IMR-90 (cell line): ENCODE results near the gene SLC15A3. TPM values are rescaled to one million over a fixed set of nuclear protein-coding genes. Genes with fewer than 3 reads are reported as not detected.

Experiments
- ATAC-seq: fragments of 200-7000 bp; cut with Tn5 transposase; 2 replicates; pipeline ENCODE4 v1.9.1; 2020; ENCODE audit warnings: low read depth, mild to moderate bottlenecking, moderate library complexity
- BruUV-seq: library from RNA; stranded (reverse); fragments of 400-500 nt; replicated peaks from 2 replicates; lab custom pipeline; 2021; lab: Mats Ljungman, UMichigan
- CTCF ChIA-PET: fragments of 300-600 bp; formaldehyde crosslinking; extraction: SDS; loops from one replicate; lab custom pipeline; 2021; ENCODE audit warnings: antibody characterized with exemption; lab: Yijun Ruan, JAX
- POLR2A ChIA-PET: fragments of 300-600 bp; sonication (Branson Sonifier 250); formaldehyde crosslinking; loops from one replicate; lab custom pipeline; 2022; ENCODE audit warnings: antibody characterized with exemption; ENCODE audit not compliant: unreplicated experiment; lab: Charles Lee
- DNase-seq: peaks from one replicate; pipeline ENCODE4 v3.0.0; 2013
- H2AFZ ChIP-seq: replicated peaks from 2 replicates; pipeline ENCODE3; 2013; ENCODE audit warnings: low read length, mild to moderate bottlenecking; ENCODE audit not compliant: poor library complexity
- H2AK5ac ChIP-seq: 2 replicates; pipeline ENCODE4 v1.6.1; 2013; ENCODE audit warnings: low read depth, low read length, inconsistent platforms
- H2AK9ac ChIP-seq: replicated peaks from 2 replicates; pipeline ENCODE3; 2013; ENCODE audit warnings: mild to moderate bottlenecking, low read depth, low read length, moderate library complexity; ENCODE audit not compliant: poor library complexity
- H2BK120ac ChIP-seq: 2 replicates; pipeline ENCODE4 v1.6.1; 2013; ENCODE audit warnings: low read depth, low read length, inconsistent platforms
- H2BK15ac ChIP-seq: 3 replicates; pipeline ENCODE4 v1.6.1; 2013; ENCODE audit warnings: low read depth, low read length, inconsistent platforms
- H2BK20ac ChIP-seq: 2 replicates; pipeline ENCODE4 v1.6.1; 2013; ENCODE audit warnings: low read depth, mild to moderate bottlenecking, inconsistent platforms, low read length, moderate library complexity
- H2BK5ac ChIP-seq: 2 replicates; pipeline ENCODE4 v1.6.1; 2013; ENCODE audit warnings: mild to moderate bottlenecking, low read depth, low read length, inconsistent platforms; ENCODE audit not compliant: poor library complexity, severe bottlenecking
- H3K14ac ChIP-seq: replicated peaks from 2 replicates; pipeline ENCODE4 v1.6.1; 2013; ENCODE audit warnings: low read depth, low read length, inconsistent platforms
- H3K18ac ChIP-seq: 2 replicates; pipeline ENCODE4 v1.6.1; 2013; ENCODE audit warnings: low read depth, low read length, control low read depth
- H3K23ac ChIP-seq: 2 replicates; pipeline ENCODE4 v1.6.1; 2013; ENCODE audit warnings: low read depth, low read length, inconsistent platforms
- H3K27ac ChIP-seq: 2 replicates; pipeline ENCODE4 v1.5.1; 2013; ENCODE audit warnings: mild to moderate bottlenecking, control low read depth, low read length; ENCODE audit not compliant: insufficient read depth
- H3K27me3 ChIP-seq: 2 replicates; pipeline ENCODE4 v1.6.1; 2013; ENCODE audit warnings: low read length; ENCODE audit not compliant: control insufficient read depth, insufficient read depth
- H3K36me3 ChIP-seq: 2 replicates; pipeline ENCODE4 v1.6.1; 2013; ENCODE audit warnings: low read length, mixed read lengths; ENCODE audit not compliant: control insufficient read depth, insufficient read depth
- H3K4ac ChIP-seq: 2 replicates; pipeline ENCODE4 v1.6.1; 2013; ENCODE audit warnings: low read depth, low read length, inconsistent platforms
- H3K4me1 ChIP-seq: 2 replicates; pipeline ENCODE4 v1.6.1; 2013; ENCODE audit warnings: low read length, mixed read lengths; ENCODE audit not compliant: control insufficient read depth, insufficient read depth
- H3K4me2 ChIP-seq: 2 replicates; pipeline ENCODE4 v1.6.1; 2013; ENCODE audit warnings: low read depth, mild to moderate bottlenecking, control low read depth, low read length, moderate library complexity
- H3K4me3 ChIP-seq: 2 replicates; pipeline ENCODE4 v1.5.1; 2013; ENCODE audit warnings: low read depth, mild to moderate bottlenecking, control low read depth, low read length, moderate library complexity; ENCODE audit not compliant: insufficient read depth
- H3K56ac ChIP-seq: 2 replicates; pipeline ENCODE4 v1.6.1; 2013; ENCODE audit warnings: low read length, inconsistent platforms; ENCODE audit not compliant: insufficient read depth; ENCODE audit errors: extremely low read depth
- H3K79me1 ChIP-seq, 2 experiments: 2 replicates each; pipeline ENCODE4 v1.6.1; 2013; ENCODE audit warnings: low read length in 2 of 2, inconsistent platforms in 1 of 2, low read depth in 1 of 2
- H3K9ac ChIP-seq: 2 replicates; pipeline ENCODE4 v1.6.1; 2013; ENCODE audit warnings: low read depth, low read length, control low read depth
- H3K9me1 ChIP-seq: 2 replicates; pipeline ENCODE4 v1.6.1; 2013; ENCODE audit warnings: low read length, inconsistent platforms; ENCODE audit not compliant: insufficient read depth
- H3K9me3 ChIP-seq: 2 replicates; pipeline ENCODE4 v1.6.1; 2013; ENCODE audit warnings: low read length; ENCODE audit not compliant: control insufficient read depth, insufficient read depth
- H4K20me1 ChIP-seq: 2 replicates; pipeline ENCODE4 v1.6.1; 2013; ENCODE audit warnings: low read length, inconsistent platforms; ENCODE audit not compliant: insufficient read depth
- H4K5ac ChIP-seq: 2 replicates; pipeline ENCODE4 v1.6.1; 2013; ENCODE audit warnings: mild to moderate bottlenecking, low read depth, low read length, control low read depth
- H4K8ac ChIP-seq, 2 experiments: 2 replicates each; pipeline ENCODE4 v1.6.1; 2013; ENCODE audit warnings: low read depth in 2 of 2, low read length in 2 of 2, control low read depth in 1 of 2, inconsistent platforms in 1 of 2
- H4K91ac ChIP-seq: 2 replicates; pipeline ENCODE4 v1.6.1; 2013; ENCODE audit warnings: low read depth, low read length, inconsistent platforms; ENCODE audit not compliant: insufficient read depth
- CEBPB ChIP-seq: IDR thresholded peaks from 2 replicates; pipeline ENCODE4 v1.6.1; 2012; ENCODE audit warnings: low read depth, low read length, improper control_type of control experiment
- CHD1 ChIP-seq: IDR thresholded peaks from 2 replicates; pipeline ENCODE4 v1.6.1; 2012; ENCODE audit warnings: low read depth, low read length, improper control_type of control experiment
- MAFK ChIP-seq: IDR thresholded peaks from 2 replicates; pipeline ENCODE4 v1.6.1; 2012; ENCODE audit warnings: low read depth, low read length, improper control_type of control experiment
- MAZ ChIP-seq: IDR thresholded peaks from 2 replicates; pipeline ENCODE4 v1.6.1; 2012; ENCODE audit warnings: low read depth, mild to moderate bottlenecking, low read length, improper control_type of control experiment, moderate library complexity, borderline replicate concordance
- MXI1 ChIP-seq: IDR thresholded peaks from 2 replicates; pipeline ENCODE4 v1.6.1; 2012; ENCODE audit warnings: low read depth, mild to moderate bottlenecking, low read length, moderate library complexity, borderline replicate concordance
- POLR2A ChIP-seq: IDR thresholded peaks from 2 replicates; pipeline ENCODE4 v1.6.1; 2012; ENCODE audit warnings: mild to moderate bottlenecking, low read depth, low read length
- RCOR1 ChIP-seq: IDR thresholded peaks from 2 replicates; pipeline ENCODE4 v1.6.1; 2012; ENCODE audit warnings: mild to moderate bottlenecking, low read length, improper control_type of control experiment; ENCODE audit not compliant: insufficient replicate concordance
- SMC3 ChIP-seq: fragments of 150-350 bp; IDR thresholded peaks from 2 replicates; pipeline ENCODE4 v1.6.1; 2016; ENCODE audit warnings: low read depth, mild to moderate bottlenecking, antibody characterized with exemption, low read length, moderate library complexity
- WGBS, 2 experiments: methylation state at CpG; one replicate each; pipeline versions ENCODE4 v1.1.5 to v1.1.7; 2013; ENCODE audit warnings: missing lambda C conversion rate in 2 of 2; ENCODE audit not compliant: insufficient read length in 1 of 2; ENCODE audit errors: extremely low coverage in 2 of 2; 5-methylcytosine and 5-hydroxymethylcytosine counted together
- dilution Hi-C: fragments of 300-500 bp; cut with HindIII; formaldehyde crosslinking; loops from one replicate; pipeline ENCODE4 v1.14.3; 2018; ENCODE audit warnings: low sequenced_read_pairs; ENCODE audit not compliant: unreplicated experiment
- in situ Hi-C: fragments of 300-500 bp; cut with MboI; formaldehyde crosslinking; loops from 3 replicates; pipeline ENCODE4 v1.14.3; 2019; ENCODE audit warnings: low sequenced_read_pairs, inconsistent platforms, mixed read lengths
- intact Hi-C: fragments of 100-400 bp; cut with micrococcal nuclease; formaldehyde crosslinking; loops from 2 replicates; pipeline ENCODE4 v1.10.0; 2022
- polyA plus RNA-seq, 3 experiments: library from polyadenylated mRNA; depleted of rRNA; stranded (reverse); fragments of >200 nt; gene quantifications; 2 replicates each; pipeline ENCODE4 v1.2.3, GENCODE V29; 2012; ENCODE audit warnings: low replicate concordance in 1 of 3
- total RNA-seq: library from RNA; depleted of rRNA; stranded (reverse); fragments of >200 nt; gene quantifications from 2 replicates; pipeline ENCODE4 v1.2.3, GENCODE V29; 2012
- TF ChIP-seq, protein P1 (sequence below): fragments of 150-350 bp; IDR thresholded peaks from 2 replicates; pipeline ENCODE4 v1.6.1; 2017; ENCODE audit warnings: mild to moderate bottlenecking, antibody characterized with exemption, low read length, low read depth
- TF ChIP-seq, protein P2 (sequence below): conservative IDR thresholded peaks from 2 replicates; pipeline ENCODE4 v1.5.1; 2012; ENCODE audit warnings: mild to moderate bottlenecking, low read depth, low read length, improper control_type of control experiment
- TF ChIP-seq, protein P3 (sequence below): fragments of 150-350 bp; IDR thresholded peaks from 2 replicates; pipeline ENCODE4 v1.6.1; 2016; ENCODE audit warnings: low read depth, mild to moderate bottlenecking, low read length, moderate library complexity, borderline replicate concordance

The SLC15A3 gene
- total and polyA plus RNA-seq, 2 of the 4 experiments (the other 2 are of a cell fraction), result 3.2 to 4.4 TPM

DNA sequence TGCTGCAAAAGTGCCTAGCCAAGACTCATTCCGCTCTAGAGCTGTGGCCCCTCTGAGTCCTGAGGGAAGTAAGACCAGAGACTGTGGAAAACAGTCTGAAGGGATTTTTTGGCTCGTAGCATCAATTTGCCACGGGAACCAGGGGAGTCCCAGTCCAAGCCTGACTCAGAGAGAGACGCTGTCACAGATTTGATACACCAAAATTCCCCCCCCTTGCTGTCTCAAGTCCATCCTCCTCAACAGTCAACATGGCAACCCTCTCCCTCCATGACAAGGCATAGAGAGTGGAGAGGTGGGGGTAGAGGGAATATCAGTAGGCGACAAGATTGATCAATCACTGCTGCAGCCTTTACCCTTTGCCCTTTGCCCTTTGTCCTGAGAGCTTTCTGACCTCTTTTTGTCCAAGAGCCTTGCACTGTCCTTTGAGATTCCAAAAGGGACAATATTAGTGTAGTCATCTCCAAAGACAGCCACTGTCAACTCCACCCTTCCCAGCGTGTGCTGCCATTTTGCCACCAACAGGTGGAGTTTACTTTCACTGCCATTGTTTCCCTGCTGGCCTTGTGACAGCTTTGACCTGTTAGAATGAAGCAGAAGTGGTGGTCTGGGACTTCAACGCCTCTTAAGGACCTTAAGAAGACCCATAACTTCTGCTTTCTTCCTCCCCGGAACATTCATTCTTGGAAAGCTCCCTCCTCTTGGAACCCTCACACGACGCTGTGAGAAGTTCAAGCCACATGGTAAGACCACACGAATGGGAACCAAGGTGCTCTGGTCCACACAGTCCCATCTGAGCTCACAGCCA is 7.3 kb downstream of the SLC15A3 start (continued):
- no peak for TF ChIP-seq POLR2A

DNA sequence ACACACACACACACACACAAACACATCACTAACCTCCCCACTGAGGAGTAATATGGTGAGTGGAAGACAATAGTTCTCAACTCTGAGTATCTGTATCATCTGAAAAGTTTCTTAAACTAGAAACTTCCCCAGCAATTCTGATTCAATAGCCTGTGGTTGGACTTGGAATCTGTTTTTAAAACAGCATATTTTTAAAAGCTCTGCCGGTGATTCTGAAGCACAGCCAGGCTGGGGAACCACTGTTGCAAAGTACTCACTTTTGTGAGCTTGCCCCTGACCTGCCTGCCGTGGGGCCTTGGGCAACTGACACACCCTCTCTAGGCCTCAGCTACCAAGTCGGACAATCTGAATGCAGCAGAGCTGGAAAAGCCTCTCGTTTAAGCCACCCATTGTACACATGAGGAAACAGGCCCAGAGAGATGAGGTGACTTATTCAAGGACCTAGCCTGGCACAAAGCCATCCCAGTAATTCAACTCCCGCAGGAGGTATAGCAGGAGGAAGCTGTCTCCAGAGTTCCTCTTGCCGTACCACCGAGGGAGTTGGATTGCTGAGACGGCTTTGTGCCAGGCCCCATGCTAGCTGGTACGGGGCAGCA is 8.9 kb downstream of the SLC15A3 start:
- H3K27me3 ChIP-seq, result no peaks in the 10 kb centered on the region
- H4K91ac ChIP-seq, result no peak overlapping the region
- no peak overlapping the region for H3K56ac ChIP-seq
- in situ Hi-C loops (no loop called here), dilution Hi-C loops (no loop called here), intact Hi-C loops (no loop called here)
- no peak overlapping the region for H4K8ac ChIP-seq
- H3K18ac ChIP-seq, result no peak overlapping the region
- H3K4ac ChIP-seq, result no peak overlapping the region
- BruUV-seq, result no TSS peak
- no peak overlapping the region for H2BK15ac ChIP-seq
- H2BK5ac ChIP-seq, result no peak overlapping the region
- no peak overlapping the region for H3K4me2 ChIP-seq
- DNase-seq (no peak), ATAC-seq (peak; percentile 60)
- no peak overlapping the region for H3K4me3 ChIP-seq
- no peaks in the 10 kb centered on the region for H3K79me1 ChIP-seq
- no peak overlapping the region for H2AK9ac ChIP-seq
- 0 out of 2 replicates have a peak, but pooled peaks cover 4% of the 10 kb centered on the region for H3K9me1 ChIP-seq
- no peaks in the 10 kb centered on the region for H4K20me1 ChIP-seq
- no peak for TF ChIP-seq MXI1
- TF ChIP-seq MAZ, result no peak
- TF ChIP-seq CEBPB, result no peak
- TF ChIP-seq, protein P1, sequence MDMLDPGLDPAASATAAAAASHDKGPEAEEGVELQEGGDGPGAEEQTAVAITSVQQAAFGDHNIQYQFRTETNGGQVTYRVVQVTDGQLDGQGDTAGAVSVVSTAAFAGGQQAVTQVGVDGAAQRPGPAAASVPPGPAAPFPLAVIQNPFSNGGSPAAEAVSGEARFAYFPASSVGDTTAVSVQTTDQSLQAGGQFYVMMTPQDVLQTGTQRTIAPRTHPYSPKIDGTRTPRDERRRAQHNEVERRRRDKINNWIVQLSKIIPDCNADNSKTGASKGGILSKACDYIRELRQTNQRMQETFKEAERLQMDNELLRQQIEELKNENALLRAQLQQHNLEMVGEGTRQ, result no peak
- TF ChIP-seq, protein P2, sequence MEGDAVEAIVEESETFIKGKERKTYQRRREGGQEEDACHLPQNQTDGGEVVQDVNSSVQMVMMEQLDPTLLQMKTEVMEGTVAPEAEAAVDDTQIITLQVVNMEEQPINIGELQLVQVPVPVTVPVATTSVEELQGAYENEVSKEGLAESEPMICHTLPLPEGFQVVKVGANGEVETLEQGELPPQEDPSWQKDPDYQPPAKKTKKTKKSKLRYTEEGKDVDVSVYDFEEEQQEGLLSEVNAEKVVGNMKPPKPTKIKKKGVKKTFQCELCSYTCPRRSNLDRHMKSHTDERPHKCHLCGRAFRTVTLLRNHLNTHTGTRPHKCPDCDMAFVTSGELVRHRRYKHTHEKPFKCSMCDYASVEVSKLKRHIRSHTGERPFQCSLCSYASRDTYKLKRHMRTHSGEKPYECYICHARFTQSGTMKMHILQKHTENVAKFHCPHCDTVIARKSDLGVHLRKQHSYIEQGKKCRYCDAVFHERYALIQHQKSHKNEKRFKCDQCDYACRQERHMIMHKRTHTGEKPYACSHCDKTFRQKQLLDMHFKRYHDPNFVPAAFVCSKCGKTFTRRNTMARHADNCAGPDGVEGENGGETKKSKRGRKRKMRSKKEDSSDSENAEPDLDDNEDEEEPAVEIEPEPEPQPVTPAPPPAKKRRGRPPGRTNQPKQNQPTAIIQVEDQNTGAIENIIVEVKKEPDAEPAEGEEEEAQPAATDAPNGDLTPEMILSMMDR, result no peak
- no peak for TF ChIP-seq SMC3
- no peak for TF ChIP-seq CHD1
- TF ChIP-seq, protein P3, sequence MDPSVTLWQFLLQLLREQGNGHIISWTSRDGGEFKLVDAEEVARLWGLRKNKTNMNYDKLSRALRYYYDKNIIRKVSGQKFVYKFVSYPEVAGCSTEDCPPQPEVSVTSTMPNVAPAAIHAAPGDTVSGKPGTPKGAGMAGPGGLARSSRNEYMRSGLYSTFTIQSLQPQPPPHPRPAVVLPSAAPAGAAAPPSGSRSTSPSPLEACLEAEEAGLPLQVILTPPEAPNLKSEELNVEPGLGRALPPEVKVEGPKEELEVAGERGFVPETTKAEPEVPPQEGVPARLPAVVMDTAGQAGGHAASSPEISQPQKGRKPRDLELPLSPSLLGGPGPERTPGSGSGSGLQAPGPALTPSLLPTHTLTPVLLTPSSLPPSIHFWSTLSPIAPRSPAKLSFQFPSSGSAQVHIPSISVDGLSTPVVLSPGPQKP, result no peak
- TF ChIP-seq MAFK, result no peak
- no peak for TF ChIP-seq RCOR1
- H3K27ac ChIP-seq, result no peak overlapping the region
- H3K9me3 ChIP-seq, result no peaks in the 10 kb centered on the region
- no peak overlapping the region for H2BK20ac ChIP-seq
- H2AFZ ChIP-seq, result no peak overlapping the region
- H3K36me3 ChIP-seq, result peaks cover 15% of the 10 kb centered on the region
- ChIA-PET CTCF (no interaction called here), POLR2A (interaction anchor here (0.6 kb wide), 1 partner anchor 171 kb away, joined by 3 read pairs; no protein-coding TSS in a partner anchor)
- H3K14ac ChIP-seq, result no peak overlapping the region
- no peak overlapping the region for H4K5ac ChIP-seq
- H2BK120ac ChIP-seq, result no peak overlapping the region
- H2AK5ac ChIP-seq, result no peak overlapping the region
- WGBS, 2 experiments, result no CpG with 5 or more reads among the region's 9 CpGs
- H3K9ac ChIP-seq, result no peak overlapping the region
- no peak overlapping the region for H3K23ac ChIP-seq
- H3K4me1 ChIP-seq, result peaks cover 4% of the 10 kb centered on the region; the same call in 1 of the 2 replicates
